GM12873 (cell line): ENCODE measurements around the gene CCDC174.
A peak's percentile ranks its signal among the peaks of the same experiment; 100 is the strongest.

ENCODE experiments used
- TF ChIP-seq, protein P1 (sequence below): IDR thresholded peaks from 2 replicates; pipeline ENCODE4 v1.5.1; 2012; ENCODE audit warnings: low read depth, mild to moderate bottlenecking, moderate library complexity, low read length, control low read depth; ENCODE audit not compliant: insufficient read depth; ENCODE audit errors: missing control alignments

Gene CCDC174

GRCh38 chr3:14633819-14634424 is 17.6 kb upstream of the CCDC174 start:
- TF ChIP-seq, protein P1, sequence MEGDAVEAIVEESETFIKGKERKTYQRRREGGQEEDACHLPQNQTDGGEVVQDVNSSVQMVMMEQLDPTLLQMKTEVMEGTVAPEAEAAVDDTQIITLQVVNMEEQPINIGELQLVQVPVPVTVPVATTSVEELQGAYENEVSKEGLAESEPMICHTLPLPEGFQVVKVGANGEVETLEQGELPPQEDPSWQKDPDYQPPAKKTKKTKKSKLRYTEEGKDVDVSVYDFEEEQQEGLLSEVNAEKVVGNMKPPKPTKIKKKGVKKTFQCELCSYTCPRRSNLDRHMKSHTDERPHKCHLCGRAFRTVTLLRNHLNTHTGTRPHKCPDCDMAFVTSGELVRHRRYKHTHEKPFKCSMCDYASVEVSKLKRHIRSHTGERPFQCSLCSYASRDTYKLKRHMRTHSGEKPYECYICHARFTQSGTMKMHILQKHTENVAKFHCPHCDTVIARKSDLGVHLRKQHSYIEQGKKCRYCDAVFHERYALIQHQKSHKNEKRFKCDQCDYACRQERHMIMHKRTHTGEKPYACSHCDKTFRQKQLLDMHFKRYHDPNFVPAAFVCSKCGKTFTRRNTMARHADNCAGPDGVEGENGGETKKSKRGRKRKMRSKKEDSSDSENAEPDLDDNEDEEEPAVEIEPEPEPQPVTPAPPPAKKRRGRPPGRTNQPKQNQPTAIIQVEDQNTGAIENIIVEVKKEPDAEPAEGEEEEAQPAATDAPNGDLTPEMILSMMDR: peak; percentile 94

DNA sequence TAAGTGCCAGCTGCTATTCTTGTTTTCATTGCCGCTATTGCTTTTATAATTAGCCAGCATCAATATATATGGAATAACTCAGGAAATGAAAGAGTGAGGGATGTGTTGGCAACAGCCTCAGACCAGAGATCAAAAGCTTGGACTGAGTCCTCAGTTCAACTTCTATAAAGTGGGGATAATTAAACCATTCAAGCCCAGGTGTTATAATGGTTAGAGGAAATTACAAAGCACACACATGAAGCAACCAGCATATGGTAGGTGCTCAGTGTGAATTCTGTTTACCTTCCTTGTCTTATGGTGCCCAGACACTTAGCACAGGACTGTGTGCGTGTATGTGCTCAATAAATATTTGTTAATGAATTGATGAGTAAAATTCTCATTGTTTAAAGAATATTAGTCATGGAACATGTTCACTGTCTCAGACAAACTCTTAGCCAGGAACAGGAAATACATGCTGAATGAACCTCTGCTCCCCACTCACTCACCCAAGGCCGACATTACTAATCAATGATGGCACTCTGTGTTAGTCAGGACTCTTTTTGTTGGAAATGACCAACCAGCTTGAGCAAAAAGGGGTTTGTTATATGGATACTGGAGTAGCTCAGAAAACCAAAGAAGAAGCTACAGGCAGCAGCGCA is 16.7 kb upstream of the CCDC174 start:
- TF ChIP-seq, protein P1: no peak

GRCh38 chr3:14636496-14637087 is 15.0 kb upstream of the CCDC174 start:
- TF ChIP-seq, protein P1: no peak

DNA sequence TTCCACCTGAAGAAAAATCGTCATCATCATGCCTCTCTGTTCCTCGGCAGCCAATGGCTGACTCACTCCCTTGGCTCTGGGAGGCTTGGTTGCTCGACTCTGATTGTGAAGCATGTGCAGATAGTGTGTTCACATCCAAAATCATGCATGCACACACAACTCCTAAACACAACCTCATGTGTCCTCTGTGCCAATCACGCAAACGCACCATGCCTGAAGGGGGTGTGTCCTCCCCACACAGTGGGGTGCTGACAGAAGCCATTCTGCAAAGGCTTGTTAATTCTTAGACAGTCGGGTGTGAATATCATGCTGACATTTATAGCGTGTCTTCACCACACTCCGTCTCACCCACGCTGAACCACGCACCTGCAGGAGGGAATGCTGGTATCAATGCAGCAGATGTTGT is 11.4 kb upstream of the CCDC174 start:
- TF ChIP-seq, protein P1: no peak

GRCh38 chr3:14640734-14641133 is 10.8 kb upstream of the CCDC174 start:
- TF ChIP-seq, protein P1: no peak

DNA sequence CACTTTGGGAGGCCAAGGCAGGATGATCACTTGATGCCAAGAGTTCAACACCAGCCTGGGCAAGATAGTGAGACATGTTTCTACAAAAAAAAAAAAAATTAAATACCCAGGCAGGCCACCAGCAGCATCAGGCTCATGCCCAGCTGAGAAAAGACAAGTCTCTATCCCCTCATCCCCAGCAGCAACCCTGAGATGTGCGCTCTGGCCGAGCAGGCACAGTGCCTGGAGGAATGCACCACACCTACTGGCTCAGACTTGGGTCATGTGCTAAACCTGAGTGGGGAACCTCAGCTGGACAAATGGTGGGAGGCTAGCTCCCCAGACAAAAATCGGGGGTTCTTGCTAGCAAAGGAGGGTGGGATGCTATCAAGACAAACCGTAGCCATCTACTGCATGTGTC is 10.2 kb upstream of the CCDC174 start:
- TF ChIP-seq, protein P1: no peak

DNA sequence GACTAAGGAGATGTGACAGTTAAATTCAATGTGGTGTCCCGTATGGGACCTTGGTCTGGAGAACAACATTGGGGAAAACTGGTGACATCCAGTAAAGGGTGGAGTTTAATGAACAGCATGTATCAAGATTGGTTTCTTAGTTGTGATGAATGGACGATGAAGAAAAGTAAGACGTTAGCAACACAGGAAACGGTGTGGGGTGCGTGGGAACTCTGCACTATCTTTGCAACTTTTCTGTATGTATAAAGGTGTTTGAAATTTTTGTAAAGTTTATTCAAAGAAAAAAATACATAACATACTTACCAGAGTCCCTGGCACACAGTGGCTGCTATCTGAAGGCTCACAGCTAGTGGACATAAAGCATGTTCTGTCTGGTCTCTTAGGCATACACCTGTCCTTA is 6.1 kb upstream of the CCDC174 start:
- TF ChIP-seq, protein P1: no peak
